ENCODE measurements around the gene CCDC12.

Gene CCDC12

DNA sequence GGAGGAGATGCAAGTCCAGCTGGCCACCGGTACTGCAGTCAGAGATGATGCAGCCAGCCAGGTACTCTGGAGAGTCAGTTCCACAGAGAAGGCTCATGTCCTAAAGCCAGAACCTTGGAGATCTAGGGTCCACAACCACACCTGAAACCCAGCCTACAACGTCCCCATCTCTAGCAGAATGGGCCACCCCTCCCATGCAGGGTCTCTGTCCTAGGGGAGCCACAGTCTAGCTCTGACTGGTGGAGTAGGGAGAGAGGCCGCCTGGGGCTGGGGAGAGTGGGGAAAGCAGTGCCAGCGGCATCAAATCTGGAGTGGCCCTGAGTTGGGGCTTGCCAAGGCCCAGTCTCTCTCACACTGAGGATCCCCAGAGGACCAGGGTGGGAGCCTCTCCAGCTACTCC, 55.5 kb downstream of the CCDC12 start:
- no peak overlapping the region for H3K27ac ChIP-seq (ENCODE audit: low read length)
- TF ChIP-seq CTCF (IDR thresholded peaks at IDR 0.05; ENCODE audit: borderline replicate concordance, extremely low read depth, low read length, poor library complexity, severe bottlenecking) = no peak
- TF ChIP-seq EZH2 (IDR thresholded peaks at IDR 0.05; ENCODE audit: borderline replicate concordance, low read depth, low read length, severe bottlenecking) = no peak
- peaks cover 88% of the 10 kb centered on the region for H3K36me3 ChIP-seq (ENCODE audit: insufficient read depth, low read length)
- no peak overlapping the region for H3K9ac ChIP-seq (ENCODE audit: low read depth, low read length)
- H3K4me2 ChIP-seq (ENCODE audit: insufficient read depth, low read length) = no peak overlapping the region
- H3K4me1 ChIP-seq (ENCODE audit: insufficient read depth, low read length) = no peaks in the 10 kb centered on the region
- peaks cover 39% of the 10 kb centered on the region for H4K20me1 ChIP-seq (ENCODE audit: insufficient read depth, low read length)
- peaks cover 14% of the 10 kb centered on the region for H3K79me2 ChIP-seq (ENCODE audit: insufficient read depth, low read length)
- no peak overlapping the region for H2AFZ ChIP-seq (ENCODE audit: low read depth, low read length)
- ATAC-seq (ENCODE audit: insufficient read depth, low read depth) = no peak
- H3K27me3 ChIP-seq (ENCODE audit: insufficient read depth, low read length, poor library complexity) = no peaks in the 10 kb centered on the region
- H3K9me3 ChIP-seq (ENCODE audit: insufficient read depth, low read length, severe bottlenecking) = no peaks in the 10 kb centered on the region
- DNase-seq = no peak
- H3K4me3 ChIP-seq (ENCODE audit: low read depth in 1 of 2, low read length in 2 of 2) = no peak overlapping the region

DNA sequence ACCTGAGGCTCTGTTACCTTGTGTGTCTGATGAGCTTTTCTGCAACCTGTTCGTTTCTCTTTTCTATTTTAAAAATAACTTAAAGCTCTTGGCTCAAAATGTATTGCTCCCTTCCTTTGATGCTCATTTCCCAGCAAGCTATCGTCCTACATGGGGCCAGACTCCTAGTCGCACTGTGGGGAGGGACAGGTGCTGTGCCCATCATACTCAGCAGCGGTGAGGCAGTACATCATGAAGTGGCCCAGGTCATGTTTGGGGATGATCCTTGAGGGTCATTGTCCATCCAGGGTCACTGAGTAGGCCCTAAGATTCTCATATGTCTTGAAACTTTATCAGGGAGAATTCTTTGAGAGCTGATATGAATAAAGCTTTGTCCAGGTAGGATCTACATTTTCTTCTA, 57.9 kb downstream of the CCDC12 start:
- no peaks in the 10 kb centered on the region for H3K9me3 ChIP-seq (ENCODE audit: insufficient read depth, low read length, severe bottlenecking)
- no peak overlapping the region for H3K27ac ChIP-seq (ENCODE audit: low read length)
- H3K36me3 ChIP-seq (ENCODE audit: insufficient read depth, low read length) = peaks cover 68% of the 10 kb centered on the region
- no peaks in the 10 kb centered on the region for H3K27me3 ChIP-seq (ENCODE audit: insufficient read depth, low read length, poor library complexity)
- H3K4me1 ChIP-seq (ENCODE audit: insufficient read depth, low read length) = no peaks in the 10 kb centered on the region
- ATAC-seq (ENCODE audit: insufficient read depth, low read depth) (no peak), DNase-seq (no peak)
- no peaks in the 10 kb centered on the region for H3K79me2 ChIP-seq (ENCODE audit: insufficient read depth, low read length)
- no peak overlapping the region for H3K4me2 ChIP-seq (ENCODE audit: insufficient read depth, low read length)
- H2AFZ ChIP-seq (ENCODE audit: low read depth, low read length) = no peak overlapping the region
- peaks cover 18% of the 10 kb centered on the region for H4K20me1 ChIP-seq (ENCODE audit: insufficient read depth, low read length)
- H3K9ac ChIP-seq (ENCODE audit: low read depth, low read length) = no peak overlapping the region
- H3K4me3 ChIP-seq (ENCODE audit: low read depth in 1 of 2, low read length in 2 of 2) = no peak overlapping the region
- TF ChIP-seq CTCF (IDR thresholded peaks at IDR 0.05; ENCODE audit: borderline replicate concordance, extremely low read depth, low read length, poor library complexity, severe bottlenecking) (no peak), EZH2 (IDR thresholded peaks at IDR 0.05; ENCODE audit: borderline replicate concordance, low read depth, low read length, severe bottlenecking) (no peak)

DNA sequence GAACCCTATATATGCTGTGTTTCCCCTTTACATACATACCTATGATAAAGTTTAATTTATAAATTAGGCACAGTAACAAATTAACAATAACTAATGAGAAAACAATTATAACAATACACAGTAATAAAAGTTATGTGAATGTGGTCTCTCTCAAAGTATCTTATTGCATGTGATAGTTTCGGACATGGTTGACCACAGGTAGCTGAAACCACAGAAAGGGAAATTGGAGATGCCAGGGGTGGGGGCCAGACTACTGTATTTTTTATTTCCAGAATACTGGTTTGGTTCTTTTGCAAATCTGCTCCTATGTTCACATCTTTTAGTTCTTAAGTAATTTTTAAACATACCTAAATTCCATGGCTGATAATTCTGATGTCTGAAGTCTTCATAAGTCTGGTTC, 58.3 kb downstream of the CCDC12 start:
- ATAC-seq (ENCODE audit: insufficient read depth, low read depth) (no peak), DNase-seq (no peak)
- H3K4me2 ChIP-seq (ENCODE audit: insufficient read depth, low read length) = no peak overlapping the region
- no peak overlapping the region for H3K27ac ChIP-seq (ENCODE audit: low read length)
- no peak overlapping the region for H3K4me3 ChIP-seq (ENCODE audit: low read depth in 1 of 2, low read length in 2 of 2)
- H3K9me3 ChIP-seq (ENCODE audit: insufficient read depth, low read length, severe bottlenecking) = no peaks in the 10 kb centered on the region
- no peaks in the 10 kb centered on the region for H3K4me1 ChIP-seq (ENCODE audit: insufficient read depth, low read length)
- TF ChIP-seq CTCF (IDR thresholded peaks at IDR 0.05; ENCODE audit: borderline replicate concordance, extremely low read depth, low read length, poor library complexity, severe bottlenecking) (no peak), EZH2 (IDR thresholded peaks at IDR 0.05; ENCODE audit: borderline replicate concordance, low read depth, low read length, severe bottlenecking) (no peak)
- no peaks in the 10 kb centered on the region for H3K79me2 ChIP-seq (ENCODE audit: insufficient read depth, low read length)
- peaks cover 64% of the 10 kb centered on the region for H3K36me3 ChIP-seq (ENCODE audit: insufficient read depth, low read length)
- peaks cover 14% of the 10 kb centered on the region; the same call in 1 of the 2 replicates for H4K20me1 ChIP-seq (ENCODE audit: insufficient read depth, low read length)
- no peak overlapping the region for H2AFZ ChIP-seq (ENCODE audit: low read depth, low read length)
- no peak overlapping the region for H3K9ac ChIP-seq (ENCODE audit: low read depth, low read length)
- H3K27me3 ChIP-seq (ENCODE audit: insufficient read depth, low read length, poor library complexity) = no peaks in the 10 kb centered on the region

DNA sequence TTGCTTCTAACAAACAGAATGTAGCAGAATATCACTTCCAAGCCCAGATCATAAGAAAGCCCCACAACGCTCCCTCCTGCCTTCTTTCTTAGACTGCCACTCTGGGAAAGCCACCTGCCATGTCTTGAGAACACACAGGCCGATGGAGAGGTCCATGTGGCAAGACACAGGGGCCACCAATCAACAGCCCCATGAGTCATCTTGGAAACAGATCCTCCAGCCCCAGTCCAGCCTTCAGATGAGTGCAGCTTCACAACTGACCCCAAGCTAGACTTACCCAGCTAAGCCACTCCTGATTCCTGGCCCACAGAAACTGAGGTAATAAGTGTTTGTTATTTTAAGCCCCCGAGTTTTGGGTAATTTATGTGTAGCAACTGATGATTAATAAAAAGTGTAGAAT, 59.3 kb downstream of the CCDC12 start:
- Histone ChIP-seq H2AFZ (ENCODE audit: low read depth, low read length) (no peak overlapping the region), H3K36me3 (ENCODE audit: insufficient read depth, low read length) (peaks cover 54% of the 10 kb centered on the region), H3K79me2 (ENCODE audit: insufficient read depth, low read length) (no peaks in the 10 kb centered on the region), H3K4me1 (ENCODE audit: insufficient read depth, low read length) (no peaks in the 10 kb centered on the region), H3K4me2 (ENCODE audit: insufficient read depth, low read length) (no peak overlapping the region), H3K27ac (ENCODE audit: low read length) (no peak overlapping the region), H3K9me3 (ENCODE audit: insufficient read depth, low read length, severe bottlenecking) (no peaks in the 10 kb centered on the region), H3K27me3 (ENCODE audit: insufficient read depth, low read length, poor library complexity) (no peaks in the 10 kb centered on the region), H3K9ac (ENCODE audit: low read depth, low read length) (no peak overlapping the region), H3K4me3 (ENCODE audit: low read depth in 1 of 2, low read length in 2 of 2) (no peak overlapping the region), H4K20me1 (ENCODE audit: insufficient read depth, low read length) (0 out of 2 replicates have a peak, but pooled peaks cover 6% of the 10 kb centered on the region)
- DNase-seq (no peak), ATAC-seq (ENCODE audit: insufficient read depth, low read depth) (no peak)
- no peak for TF ChIP-seq CTCF (IDR thresholded peaks at IDR 0.05; ENCODE audit: borderline replicate concordance, extremely low read depth, low read length, poor library complexity, severe bottlenecking)
- no peak for TF ChIP-seq EZH2 (IDR thresholded peaks at IDR 0.05; ENCODE audit: borderline replicate concordance, low read depth, low read length, severe bottlenecking)

Measured in DND-41 (cell line).